IMR-90 (cell line): ENCODE results near the gene ST7. TPM values are rescaled to one million over a fixed set of nuclear protein-coding genes. Genes with fewer than 3 reads are reported as not detected.

Experiments
- ATAC-seq: fragments of 200-7000 bp; cut with Tn5 transposase; 2 replicates; pipeline ENCODE4 v1.9.1; 2020; ENCODE audit warnings: low read depth, mild to moderate bottlenecking, moderate library complexity
- BruUV-seq: library from RNA; stranded (reverse); fragments of 400-500 nt; replicated peaks from 2 replicates; lab custom pipeline; 2021; lab: Mats Ljungman, UMichigan
- CTCF ChIA-PET: fragments of 300-600 bp; formaldehyde crosslinking; extraction: SDS; loops from one replicate; lab custom pipeline; 2021; ENCODE audit warnings: antibody characterized with exemption; lab: Yijun Ruan, JAX
- POLR2A ChIA-PET: fragments of 300-600 bp; sonication (Branson Sonifier 250); formaldehyde crosslinking; loops from one replicate; lab custom pipeline; 2022; ENCODE audit warnings: antibody characterized with exemption; ENCODE audit not compliant: unreplicated experiment; lab: Charles Lee
- DNase-seq: peaks from one replicate; pipeline ENCODE4 v3.0.0; 2013
- H2AFZ ChIP-seq: replicated peaks from 2 replicates; pipeline ENCODE3; 2013; ENCODE audit warnings: low read length, mild to moderate bottlenecking; ENCODE audit not compliant: poor library complexity
- H2AK5ac ChIP-seq: 2 replicates; pipeline ENCODE4 v1.6.1; 2013; ENCODE audit warnings: low read depth, low read length, inconsistent platforms
- H2AK9ac ChIP-seq: replicated peaks from 2 replicates; pipeline ENCODE3; 2013; ENCODE audit warnings: mild to moderate bottlenecking, low read depth, low read length, moderate library complexity; ENCODE audit not compliant: poor library complexity
- H2BK120ac ChIP-seq: 2 replicates; pipeline ENCODE4 v1.6.1; 2013; ENCODE audit warnings: low read depth, low read length, inconsistent platforms
- H2BK15ac ChIP-seq: 3 replicates; pipeline ENCODE4 v1.6.1; 2013; ENCODE audit warnings: low read depth, low read length, inconsistent platforms
- H2BK20ac ChIP-seq: 2 replicates; pipeline ENCODE4 v1.6.1; 2013; ENCODE audit warnings: low read depth, mild to moderate bottlenecking, inconsistent platforms, low read length, moderate library complexity
- H2BK5ac ChIP-seq: 2 replicates; pipeline ENCODE4 v1.6.1; 2013; ENCODE audit warnings: mild to moderate bottlenecking, low read depth, low read length, inconsistent platforms; ENCODE audit not compliant: poor library complexity, severe bottlenecking
- H3K14ac ChIP-seq: replicated peaks from 2 replicates; pipeline ENCODE4 v1.6.1; 2013; ENCODE audit warnings: low read depth, low read length, inconsistent platforms
- H3K18ac ChIP-seq: 2 replicates; pipeline ENCODE4 v1.6.1; 2013; ENCODE audit warnings: low read depth, low read length, control low read depth
- H3K23ac ChIP-seq: 2 replicates; pipeline ENCODE4 v1.6.1; 2013; ENCODE audit warnings: low read depth, low read length, inconsistent platforms
- H3K27ac ChIP-seq: 2 replicates; pipeline ENCODE4 v1.5.1; 2013; ENCODE audit warnings: mild to moderate bottlenecking, control low read depth, low read length; ENCODE audit not compliant: insufficient read depth
- H3K27me3 ChIP-seq: 2 replicates; pipeline ENCODE4 v1.6.1; 2013; ENCODE audit warnings: low read length; ENCODE audit not compliant: control insufficient read depth, insufficient read depth
- H3K36me3 ChIP-seq: 2 replicates; pipeline ENCODE4 v1.6.1; 2013; ENCODE audit warnings: low read length, mixed read lengths; ENCODE audit not compliant: control insufficient read depth, insufficient read depth
- H3K4ac ChIP-seq: 2 replicates; pipeline ENCODE4 v1.6.1; 2013; ENCODE audit warnings: low read depth, low read length, inconsistent platforms
- H3K4me1 ChIP-seq: 2 replicates; pipeline ENCODE4 v1.6.1; 2013; ENCODE audit warnings: low read length, mixed read lengths; ENCODE audit not compliant: control insufficient read depth, insufficient read depth
- H3K4me2 ChIP-seq: 2 replicates; pipeline ENCODE4 v1.6.1; 2013; ENCODE audit warnings: low read depth, mild to moderate bottlenecking, control low read depth, low read length, moderate library complexity
- H3K4me3 ChIP-seq: 2 replicates; pipeline ENCODE4 v1.5.1; 2013; ENCODE audit warnings: low read depth, mild to moderate bottlenecking, control low read depth, low read length, moderate library complexity; ENCODE audit not compliant: insufficient read depth
- H3K56ac ChIP-seq: 2 replicates; pipeline ENCODE4 v1.6.1; 2013; ENCODE audit warnings: low read length, inconsistent platforms; ENCODE audit not compliant: insufficient read depth; ENCODE audit errors: extremely low read depth
- H3K79me1 ChIP-seq, 2 experiments: 2 replicates each; pipeline ENCODE4 v1.6.1; 2013; ENCODE audit warnings: low read length in 2 of 2, inconsistent platforms in 1 of 2, low read depth in 1 of 2
- H3K9ac ChIP-seq: 2 replicates; pipeline ENCODE4 v1.6.1; 2013; ENCODE audit warnings: low read depth, low read length, control low read depth
- H3K9me1 ChIP-seq: 2 replicates; pipeline ENCODE4 v1.6.1; 2013; ENCODE audit warnings: low read length, inconsistent platforms; ENCODE audit not compliant: insufficient read depth
- H3K9me3 ChIP-seq: 2 replicates; pipeline ENCODE4 v1.6.1; 2013; ENCODE audit warnings: low read length; ENCODE audit not compliant: control insufficient read depth, insufficient read depth
- H4K20me1 ChIP-seq: 2 replicates; pipeline ENCODE4 v1.6.1; 2013; ENCODE audit warnings: low read length, inconsistent platforms; ENCODE audit not compliant: insufficient read depth
- H4K5ac ChIP-seq: 2 replicates; pipeline ENCODE4 v1.6.1; 2013; ENCODE audit warnings: mild to moderate bottlenecking, low read depth, low read length, control low read depth
- H4K8ac ChIP-seq, 2 experiments: 2 replicates each; pipeline ENCODE4 v1.6.1; 2013; ENCODE audit warnings: low read depth in 2 of 2, low read length in 2 of 2, control low read depth in 1 of 2, inconsistent platforms in 1 of 2
- H4K91ac ChIP-seq: 2 replicates; pipeline ENCODE4 v1.6.1; 2013; ENCODE audit warnings: low read depth, low read length, inconsistent platforms; ENCODE audit not compliant: insufficient read depth
- BHLHE40 ChIP-seq: fragments of 150-350 bp; IDR thresholded peaks from 2 replicates; pipeline ENCODE4 v1.6.1; 2016; ENCODE audit warnings: mild to moderate bottlenecking, low read depth, low read length
- CEBPB ChIP-seq: IDR thresholded peaks from 2 replicates; pipeline ENCODE4 v1.6.1; 2012; ENCODE audit warnings: low read depth, low read length, improper control_type of control experiment
- CHD1 ChIP-seq: IDR thresholded peaks from 2 replicates; pipeline ENCODE4 v1.6.1; 2012; ENCODE audit warnings: low read depth, low read length, improper control_type of control experiment
- ELK1 ChIP-seq: fragments of 150-350 bp; IDR thresholded peaks from 2 replicates; pipeline ENCODE4 v1.6.1; 2016; ENCODE audit warnings: low read depth, mild to moderate bottlenecking, low read length, moderate library complexity, borderline replicate concordance
- MAFK ChIP-seq: IDR thresholded peaks from 2 replicates; pipeline ENCODE4 v1.6.1; 2012; ENCODE audit warnings: low read depth, low read length, improper control_type of control experiment
- MAZ ChIP-seq: IDR thresholded peaks from 2 replicates; pipeline ENCODE4 v1.6.1; 2012; ENCODE audit warnings: low read depth, mild to moderate bottlenecking, low read length, improper control_type of control experiment, moderate library complexity, borderline replicate concordance
- NFE2L2 ChIP-seq: fragments of 150-350 bp; IDR thresholded peaks from 2 replicates; pipeline ENCODE4 v1.6.1; 2016; ENCODE audit warnings: low read depth, mild to moderate bottlenecking, low read length
- POLR2A ChIP-seq: IDR thresholded peaks from 2 replicates; pipeline ENCODE4 v1.6.1; 2012; ENCODE audit warnings: mild to moderate bottlenecking, low read depth, low read length
- RCOR1 ChIP-seq: IDR thresholded peaks from 2 replicates; pipeline ENCODE4 v1.6.1; 2012; ENCODE audit warnings: mild to moderate bottlenecking, low read length, improper control_type of control experiment; ENCODE audit not compliant: insufficient replicate concordance
- dilution Hi-C: fragments of 300-500 bp; cut with HindIII; formaldehyde crosslinking; loops from one replicate; pipeline ENCODE4 v1.14.3; 2018; ENCODE audit warnings: low sequenced_read_pairs; ENCODE audit not compliant: unreplicated experiment
- in situ Hi-C: fragments of 300-500 bp; cut with MboI; formaldehyde crosslinking; loops from 3 replicates; pipeline ENCODE4 v1.14.3; 2019; ENCODE audit warnings: low sequenced_read_pairs, inconsistent platforms, mixed read lengths
- intact Hi-C: fragments of 100-400 bp; cut with micrococcal nuclease; formaldehyde crosslinking; loops from 2 replicates; pipeline ENCODE4 v1.10.0; 2022
- polyA plus RNA-seq, 3 experiments: library from polyadenylated mRNA; depleted of rRNA; stranded (reverse); fragments of >200 nt; gene quantifications; 2 replicates each; pipeline ENCODE4 v1.2.3, GENCODE V29; 2012; ENCODE audit warnings: low replicate concordance in 1 of 3
- total RNA-seq: library from RNA; depleted of rRNA; stranded (reverse); fragments of >200 nt; gene quantifications from 2 replicates; pipeline ENCODE4 v1.2.3, GENCODE V29; 2012
- TF ChIP-seq, protein P1 (sequence below): conservative IDR thresholded peaks from 2 replicates; pipeline ENCODE4 v1.5.1; 2012; ENCODE audit warnings: mild to moderate bottlenecking, low read depth, low read length, improper control_type of control experiment
- TF ChIP-seq, protein P2 (sequence below): fragments of 150-350 bp; IDR thresholded peaks from 2 replicates; pipeline ENCODE4 v1.6.1; 2017; ENCODE audit warnings: mild to moderate bottlenecking, antibody characterized with exemption, low read length, low read depth

Gene ST7
- total and polyA plus RNA-seq, 2 of the 4 experiments (the other 2 are of a cell fraction): 18.6 to 26.0 TPM

- Histone ChIP-seq H3K9me3 (no peaks in the 10 kb centered on the region), H3K36me3 (no peaks in the 10 kb centered on the region), H3K4me3 (no peak overlapping the region), H4K20me1 (peaks cover 5% of the 10 kb centered on the region; the same call in 1 of the 2 replicates), H4K5ac (no peak overlapping the region), H2BK120ac (no peak overlapping the region), H3K79me1 (peaks cover 14 to 23% of the 10 kb centered on the region in 2 experiments; a peak in 3 of 4 replicates), H3K56ac (no peak overlapping the region), H2BK15ac (no peak overlapping the region), H2AK9ac (no peak overlapping the region), H3K4me1 (no peaks in the 10 kb centered on the region), H4K8ac (no peak overlapping the region), H3K9ac (no peak overlapping the region), H3K27ac (no peak overlapping the region), H3K4me2 (no peak overlapping the region), H2BK5ac (no peak overlapping the region), H3K18ac (no peak overlapping the region), H3K4ac (no peak overlapping the region), H2AFZ (no peak overlapping the region), H3K14ac (no peak overlapping the region), H3K9me1 (no peaks in the 10 kb centered on the region), H4K91ac (no peak overlapping the region), H3K23ac (no peak overlapping the region), H3K27me3 (no peaks in the 10 kb centered on the region), H2BK20ac (no peak overlapping the region), H2AK5ac (no peak overlapping the region)
- no TSS peak for BruUV-seq
- ATAC-seq (no peak), DNase-seq (no peak)
- dilution Hi-C loops (no loop called here), intact Hi-C loops (no loop called here), in situ Hi-C loops (no loop called here)
- CTCF ChIA-PET: interaction anchor here (1.0 kb wide), 1 partner anchor 11 kb away, joined by 3 read pairs; no protein-coding TSS in a partner anchor
- TF ChIP-seq NFE2L2 (no peak), RCOR1 (no peak), POLR2A (no peak), MAZ (no peak), CHD1 (no peak), ELK1 (no peak), BHLHE40 (no peak), CEBPB (no peak), MAFK (no peak)
- TF ChIP-seq, protein P1, sequence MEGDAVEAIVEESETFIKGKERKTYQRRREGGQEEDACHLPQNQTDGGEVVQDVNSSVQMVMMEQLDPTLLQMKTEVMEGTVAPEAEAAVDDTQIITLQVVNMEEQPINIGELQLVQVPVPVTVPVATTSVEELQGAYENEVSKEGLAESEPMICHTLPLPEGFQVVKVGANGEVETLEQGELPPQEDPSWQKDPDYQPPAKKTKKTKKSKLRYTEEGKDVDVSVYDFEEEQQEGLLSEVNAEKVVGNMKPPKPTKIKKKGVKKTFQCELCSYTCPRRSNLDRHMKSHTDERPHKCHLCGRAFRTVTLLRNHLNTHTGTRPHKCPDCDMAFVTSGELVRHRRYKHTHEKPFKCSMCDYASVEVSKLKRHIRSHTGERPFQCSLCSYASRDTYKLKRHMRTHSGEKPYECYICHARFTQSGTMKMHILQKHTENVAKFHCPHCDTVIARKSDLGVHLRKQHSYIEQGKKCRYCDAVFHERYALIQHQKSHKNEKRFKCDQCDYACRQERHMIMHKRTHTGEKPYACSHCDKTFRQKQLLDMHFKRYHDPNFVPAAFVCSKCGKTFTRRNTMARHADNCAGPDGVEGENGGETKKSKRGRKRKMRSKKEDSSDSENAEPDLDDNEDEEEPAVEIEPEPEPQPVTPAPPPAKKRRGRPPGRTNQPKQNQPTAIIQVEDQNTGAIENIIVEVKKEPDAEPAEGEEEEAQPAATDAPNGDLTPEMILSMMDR: no peak
- TF ChIP-seq, protein P2, sequence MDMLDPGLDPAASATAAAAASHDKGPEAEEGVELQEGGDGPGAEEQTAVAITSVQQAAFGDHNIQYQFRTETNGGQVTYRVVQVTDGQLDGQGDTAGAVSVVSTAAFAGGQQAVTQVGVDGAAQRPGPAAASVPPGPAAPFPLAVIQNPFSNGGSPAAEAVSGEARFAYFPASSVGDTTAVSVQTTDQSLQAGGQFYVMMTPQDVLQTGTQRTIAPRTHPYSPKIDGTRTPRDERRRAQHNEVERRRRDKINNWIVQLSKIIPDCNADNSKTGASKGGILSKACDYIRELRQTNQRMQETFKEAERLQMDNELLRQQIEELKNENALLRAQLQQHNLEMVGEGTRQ: no peak
- POLR2A ChIA-PET: no interaction called here
Observed at GRCh38 chr7:117077658-117078057, 124.4 kb downstream of the ST7 start.
